NOMO-1 treated with DMSO at 0.1 percent for 48 hours (cell line): ENCODE results near the gene L3MBTL4.
A peak's percentile ranks its signal among the peaks of the same experiment; 100 is the strongest.

Experiments
- DNase-seq: peaks from one replicate; lab custom pipeline; 2025; ENCODE audit not compliant: unreplicated experiment; lab: John Stamatoyannopoulos, UW

L3MBTL4 gene

DNA sequence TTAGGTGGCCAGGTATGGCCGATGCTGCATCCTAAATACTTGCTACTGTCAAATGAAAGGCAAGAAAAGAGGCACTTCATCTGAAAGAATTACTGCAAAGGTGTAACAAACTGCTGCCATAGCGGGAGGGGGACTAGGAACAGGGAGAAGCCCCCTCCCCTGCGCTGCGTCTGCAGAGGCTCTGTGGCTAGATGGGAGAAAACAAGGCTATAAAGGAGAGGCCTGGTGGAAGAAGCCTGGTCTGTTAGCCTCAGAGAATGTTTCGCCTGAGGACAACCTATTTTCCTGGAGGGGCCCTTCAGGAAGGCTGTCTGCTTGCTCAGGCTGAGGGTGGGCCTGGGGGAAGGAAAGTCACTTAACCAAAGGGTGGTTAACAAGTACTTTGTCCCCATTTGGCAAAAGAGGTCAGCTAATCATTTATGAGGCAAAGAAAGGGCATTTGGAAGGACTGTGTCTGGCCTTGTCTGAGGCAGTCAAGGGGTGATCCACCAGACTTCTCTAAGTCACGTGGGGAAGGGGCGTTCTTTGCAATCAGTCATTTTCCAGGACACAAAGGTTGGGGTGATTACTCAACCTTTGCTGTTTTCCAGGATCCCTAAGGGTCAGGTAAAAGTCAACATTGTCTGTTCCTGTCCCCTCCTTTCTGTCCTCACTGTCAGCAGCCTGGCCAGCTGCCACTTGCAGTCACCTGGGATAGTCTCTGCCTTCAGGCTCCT, 416.4 kb downstream of the L3MBTL4 start:
- no peak for DNase-seq

DNA sequence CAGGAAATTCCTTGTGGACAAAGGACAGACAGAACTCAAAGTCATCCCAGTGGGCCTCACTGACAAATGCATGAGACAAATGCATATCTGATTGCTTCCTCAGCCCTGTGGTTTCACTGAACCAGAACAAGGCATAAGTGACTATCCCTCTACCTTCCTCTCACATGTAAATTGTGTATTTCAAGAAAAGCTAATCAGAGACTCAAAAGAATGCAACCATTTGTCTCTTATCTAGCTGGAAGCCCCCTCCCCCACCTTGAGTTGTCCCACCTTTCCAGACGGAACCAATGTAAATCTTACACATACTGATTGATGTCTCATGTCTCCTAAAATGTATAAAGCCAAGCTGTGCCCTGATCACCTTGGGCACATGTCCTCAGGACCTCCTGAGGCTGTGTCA, 417.4 kb downstream of the L3MBTL4 start:
- DNase-seq = no peak

DNA sequence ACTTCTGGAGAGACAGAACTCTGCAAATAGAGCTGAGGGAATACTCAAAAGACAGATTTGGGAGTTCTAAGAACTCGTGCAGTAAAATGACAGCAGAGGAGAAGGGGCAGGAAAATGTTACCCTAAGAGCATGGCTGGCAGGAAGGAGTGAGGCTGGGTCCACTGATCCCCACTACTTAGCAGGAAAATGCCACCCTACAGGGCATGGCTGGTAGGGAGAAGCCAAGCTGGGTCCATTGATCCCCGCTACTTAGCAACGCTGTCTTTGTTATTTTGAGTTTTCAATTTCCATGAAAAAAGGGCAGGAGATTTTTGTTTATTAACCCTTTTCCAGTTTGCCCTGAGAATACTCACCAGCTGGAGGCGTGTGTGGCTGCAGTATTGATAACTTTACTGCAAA, 419.1 kb downstream of the L3MBTL4 start:
- DNase-seq = no peak

DNA sequence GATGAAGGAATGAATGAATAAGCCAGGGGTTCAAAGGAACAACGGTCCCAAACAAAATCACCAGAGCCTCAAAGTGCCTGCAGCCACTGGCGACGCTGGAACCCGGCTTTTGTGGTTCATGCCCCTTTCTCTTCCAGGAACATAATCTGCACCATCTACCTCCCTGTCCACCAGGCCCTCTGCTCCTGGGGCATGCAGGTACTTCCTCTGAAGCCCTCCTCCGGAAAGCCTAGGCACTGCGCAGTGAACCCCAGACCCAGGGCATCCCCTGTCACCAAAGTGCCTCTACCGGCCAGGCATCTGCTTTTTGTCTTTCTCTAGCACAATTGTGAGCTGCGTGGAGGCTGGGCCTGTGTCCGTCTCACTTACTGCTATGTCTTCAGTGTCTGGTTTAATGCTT, 420.8 kb downstream of the L3MBTL4 start:
- no peak for DNase-seq

DNA sequence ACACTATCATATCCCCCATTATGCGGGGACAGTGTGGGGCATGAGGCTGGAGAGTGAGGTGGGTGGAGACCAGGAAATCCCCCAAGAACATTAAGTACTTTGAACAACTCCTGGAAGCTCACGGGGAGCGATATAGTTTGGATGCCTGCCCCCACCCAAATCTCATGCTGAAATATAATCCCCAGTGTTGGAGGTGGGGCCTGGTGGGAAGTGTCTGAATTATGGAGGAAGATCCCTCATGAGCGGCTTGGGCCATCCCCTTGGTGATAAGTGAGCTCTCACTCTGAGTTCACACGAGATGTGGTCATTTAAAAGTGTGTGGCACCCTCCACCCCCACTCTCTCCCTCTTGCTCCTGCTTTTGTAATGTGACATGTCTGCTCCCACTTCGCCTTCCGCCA, 422.3 kb downstream of the L3MBTL4 start:
- no peak for DNase-seq

DNA sequence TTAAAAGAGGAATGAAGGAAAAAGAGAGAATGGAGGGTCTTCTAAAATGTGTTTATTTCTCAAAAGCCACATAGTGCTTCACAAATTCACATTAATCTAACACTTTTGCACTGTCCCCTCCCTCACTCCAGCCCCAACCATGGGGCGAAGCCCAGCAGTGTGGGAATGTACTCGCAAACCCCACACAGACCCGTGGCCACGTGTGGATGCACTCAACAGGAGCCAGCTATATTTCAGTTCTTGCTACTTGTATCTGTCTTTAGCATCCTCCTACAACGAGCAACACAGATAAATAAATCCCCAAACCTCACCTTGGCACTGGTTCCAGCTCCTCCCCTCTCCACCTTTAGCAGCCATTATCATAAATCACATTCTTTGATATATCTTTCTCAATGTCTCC, 427.5 kb downstream of the L3MBTL4 start:
- DNase-seq = no peak

DNA sequence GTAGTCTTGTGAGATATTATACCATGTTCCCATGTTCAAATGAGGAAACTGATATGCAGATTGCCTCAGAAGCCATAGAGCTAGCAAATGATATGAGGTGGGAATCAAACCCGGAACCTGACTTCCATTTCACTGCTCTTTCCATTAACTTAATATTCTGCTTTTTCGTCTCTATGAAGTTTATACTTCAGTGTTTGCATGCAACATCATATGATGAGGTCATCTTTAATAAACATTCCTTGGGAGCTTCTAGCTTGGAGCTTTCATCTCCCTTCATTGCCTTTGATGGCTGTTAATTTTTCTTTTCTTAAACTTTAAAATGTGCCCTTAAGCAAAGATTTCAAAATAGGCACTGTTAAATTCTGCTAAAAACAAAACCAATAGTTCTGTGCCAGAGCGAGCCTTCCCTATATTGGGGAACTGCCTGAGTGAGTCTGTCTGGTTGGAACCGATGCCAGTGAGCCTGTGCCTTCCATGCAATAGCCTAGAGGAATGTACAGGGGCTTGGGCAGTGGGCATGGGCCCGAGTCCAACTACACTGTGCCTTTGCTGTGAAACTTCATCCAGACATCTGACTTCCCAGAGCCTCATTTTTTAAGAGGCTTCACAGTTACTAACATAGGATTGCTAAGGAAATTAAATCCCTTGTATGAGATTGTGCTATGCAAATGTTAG, 428.3 kb downstream of the L3MBTL4 start:
- no peak for DNase-seq

DNA sequence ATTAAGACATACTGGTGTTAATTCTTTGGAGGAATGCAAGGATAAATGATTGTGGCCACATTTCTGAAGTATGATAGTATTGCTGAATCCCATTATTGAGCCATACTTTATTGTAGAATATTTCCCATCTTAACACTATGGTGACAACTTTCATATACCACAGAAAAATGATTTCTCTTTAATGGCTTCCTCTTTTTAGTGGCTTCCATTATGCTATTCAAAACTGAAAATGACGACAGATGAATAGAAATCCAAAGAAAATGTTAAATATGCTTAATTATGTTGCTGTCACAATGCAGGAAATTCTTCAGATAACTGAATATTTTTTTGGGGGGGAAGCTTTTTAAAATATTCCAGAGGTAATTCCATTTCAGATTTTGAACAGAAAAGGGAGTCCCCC, 430.5 kb downstream of the L3MBTL4 start:
- DNase-seq = peak; percentile 75

DNA sequence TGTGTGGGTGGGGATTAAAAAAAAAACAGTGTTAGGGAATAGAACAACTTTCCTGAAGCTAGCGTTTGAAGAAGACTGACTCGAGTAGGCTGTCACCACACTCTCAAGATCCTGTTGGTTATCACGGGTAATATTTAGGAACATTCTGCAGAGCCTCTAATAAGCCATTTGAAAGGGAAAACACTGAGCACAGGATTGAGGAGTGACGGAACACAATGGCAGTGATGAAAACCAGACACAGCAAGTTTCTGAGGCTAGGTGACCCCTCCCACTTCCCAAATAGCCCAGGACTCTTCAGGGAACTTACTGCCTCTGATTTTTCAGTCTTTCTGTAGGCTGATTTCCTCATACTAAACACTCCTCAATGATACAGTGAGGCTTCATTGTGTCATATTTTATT, 431.2 kb downstream of the L3MBTL4 start:
- DNase-seq = no peak

DNA sequence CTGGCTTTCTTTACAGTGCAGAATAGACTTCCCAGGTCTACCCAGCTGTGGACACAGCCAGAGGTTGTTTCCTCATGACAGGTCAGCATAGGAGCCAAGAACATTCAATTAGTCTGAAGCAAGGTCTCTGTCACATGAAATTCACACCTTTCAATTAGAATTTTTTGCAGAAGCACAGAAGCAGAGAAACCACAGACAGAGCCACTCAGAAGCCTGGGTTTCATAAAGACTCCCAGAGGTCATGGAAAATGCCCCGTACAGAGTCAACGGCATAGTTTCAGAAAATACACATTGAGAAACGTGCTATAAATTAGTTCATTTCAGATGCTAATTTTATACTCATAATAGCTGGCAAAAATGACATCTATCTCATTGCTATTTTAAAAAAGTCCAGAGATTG, 432.4 kb downstream of the L3MBTL4 start:
- DNase-seq = no peak

DNA sequence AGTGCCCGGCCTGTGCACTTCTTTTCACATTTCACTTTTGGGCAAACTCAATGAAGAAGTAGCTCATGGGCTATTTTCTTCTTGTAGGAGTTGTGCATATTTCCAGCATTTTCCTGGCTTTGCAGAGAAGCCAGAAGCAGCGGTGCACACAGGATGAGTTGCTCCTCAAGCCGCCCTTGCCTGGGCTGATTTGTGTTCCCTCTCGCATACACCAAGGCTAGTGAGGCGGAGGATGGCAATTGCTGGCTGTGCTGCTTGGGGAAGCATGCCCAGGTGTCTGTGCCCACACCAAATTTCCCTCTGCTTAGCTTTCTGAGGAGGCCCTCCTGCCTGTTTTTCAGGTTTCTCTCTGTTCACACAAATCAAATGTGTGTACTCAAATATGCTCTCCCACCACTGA, 434.0 kb downstream of the L3MBTL4 start:
- no peak for DNase-seq

DNA sequence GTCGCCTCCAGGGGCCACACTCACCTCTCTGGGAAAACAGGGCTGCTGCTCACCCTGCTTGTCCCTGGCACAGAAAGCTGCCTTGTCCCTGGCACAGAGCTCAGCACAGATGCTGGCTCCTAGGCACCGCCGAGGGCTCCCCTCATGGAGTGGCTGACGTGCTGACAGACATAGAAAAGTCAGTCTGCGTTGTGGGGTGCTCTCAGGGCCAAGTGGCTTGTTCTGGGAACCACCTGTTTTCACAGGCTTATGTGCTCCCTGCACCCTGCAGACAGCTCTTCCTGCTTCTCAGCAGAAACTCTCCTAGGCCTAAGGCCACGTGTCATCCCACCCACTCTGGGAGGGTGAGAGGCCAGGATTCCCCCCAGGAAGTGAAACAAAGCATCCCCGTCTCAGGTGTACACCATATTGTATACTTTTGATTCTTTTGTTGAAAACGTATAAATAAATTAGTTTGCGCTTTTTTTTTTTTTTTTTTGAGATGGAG, 434.7 kb downstream of the L3MBTL4 start:
- DNase-seq = no peak

DNA sequence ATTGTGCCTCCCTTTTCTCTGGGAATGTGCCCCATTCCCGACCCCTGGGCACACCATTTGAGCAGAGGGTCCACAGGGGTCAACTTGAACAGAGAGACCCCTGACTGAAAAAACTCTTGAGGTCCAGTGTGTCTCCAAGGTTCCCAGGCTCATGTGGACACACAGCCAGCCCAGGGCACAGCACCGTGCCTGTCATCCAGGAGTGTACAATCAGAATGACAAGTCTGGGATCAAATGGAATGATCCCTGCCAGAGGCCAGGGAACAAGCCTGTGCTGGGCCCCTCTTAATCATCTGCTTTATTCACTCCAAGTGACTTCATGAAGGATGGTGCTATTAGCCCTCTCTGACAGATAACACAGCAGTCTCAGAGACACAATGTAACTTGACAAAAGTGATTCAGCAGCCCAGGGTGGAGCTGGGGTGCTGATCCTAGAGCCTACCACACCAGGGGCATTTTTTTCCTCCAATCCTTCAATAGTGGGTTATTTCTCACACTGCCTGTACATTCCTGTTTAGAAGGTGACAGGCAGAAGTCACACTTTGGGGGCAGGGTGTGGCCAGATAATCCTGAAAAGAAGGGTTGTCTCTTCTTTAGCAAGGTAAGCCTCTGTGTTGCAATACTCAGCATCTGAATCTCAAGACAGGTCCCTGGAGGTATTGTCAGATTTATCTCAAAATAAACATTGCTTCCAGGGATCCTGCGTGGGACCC, 435.4 kb downstream of the L3MBTL4 start:
- DNase-seq = no peak

DNA sequence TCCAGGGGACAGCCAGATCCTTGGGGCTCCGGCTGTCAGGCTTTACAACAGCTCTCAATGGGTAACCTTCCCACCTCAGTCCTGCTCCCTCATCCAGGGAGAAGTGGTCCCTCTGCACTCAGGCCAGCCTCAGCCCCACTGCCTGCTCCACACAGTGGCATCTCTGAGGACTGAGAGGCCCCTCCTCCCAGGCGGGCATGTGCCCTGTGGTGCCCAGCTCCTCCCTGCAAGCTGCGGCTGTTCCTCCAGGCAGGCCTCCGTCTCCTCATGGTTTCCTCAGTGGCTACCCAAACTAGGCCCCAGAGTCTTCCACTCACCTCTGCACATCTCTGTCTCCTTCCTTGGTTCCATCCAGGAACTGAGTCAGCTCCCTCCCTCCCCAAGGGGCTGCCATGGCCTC, 437.7 kb downstream of the L3MBTL4 start:
- no peak for DNase-seq

DNA sequence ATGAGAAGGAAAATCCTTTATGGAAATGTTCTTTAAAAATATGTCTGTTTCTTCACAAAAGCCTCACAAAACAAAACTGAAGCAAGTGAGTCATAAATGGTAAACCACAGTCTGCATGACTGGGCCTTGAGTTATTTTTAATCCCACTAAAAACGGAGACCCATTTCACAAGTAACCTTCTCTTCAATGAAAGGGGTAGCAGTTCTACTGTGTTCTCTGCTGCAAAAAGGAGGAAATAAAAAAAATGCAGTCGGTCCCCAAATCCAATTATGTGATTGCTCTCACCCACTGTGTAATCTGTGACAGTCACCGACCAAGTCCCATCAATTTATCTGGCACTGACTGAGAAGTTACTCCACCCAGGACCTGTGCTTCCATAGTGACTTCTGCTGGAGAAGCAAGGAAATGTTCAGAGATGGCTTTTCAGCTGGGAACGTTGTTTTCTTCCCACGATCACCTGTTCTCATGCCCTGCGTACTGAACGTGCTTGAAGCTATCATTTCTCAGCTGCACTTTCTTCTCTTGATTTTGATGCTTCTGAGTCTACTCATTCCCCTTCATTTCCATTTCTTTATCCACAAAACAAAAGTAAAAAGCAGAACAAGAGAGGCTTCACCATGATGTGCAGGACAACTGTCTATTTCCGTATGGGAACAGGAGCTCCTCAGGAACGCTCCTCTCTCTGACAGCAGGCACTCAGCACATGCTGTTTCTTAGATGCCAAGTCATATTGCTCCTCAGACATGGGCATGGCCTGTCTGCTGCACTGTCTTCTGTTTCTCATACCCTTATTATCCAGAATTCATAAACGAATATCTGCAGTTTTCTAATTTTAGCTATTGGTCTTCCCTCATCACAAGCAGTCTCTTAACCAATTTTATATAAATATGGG, 439.4 kb downstream of the L3MBTL4 start:
- peak; percentile 93 for DNase-seq

DNA sequence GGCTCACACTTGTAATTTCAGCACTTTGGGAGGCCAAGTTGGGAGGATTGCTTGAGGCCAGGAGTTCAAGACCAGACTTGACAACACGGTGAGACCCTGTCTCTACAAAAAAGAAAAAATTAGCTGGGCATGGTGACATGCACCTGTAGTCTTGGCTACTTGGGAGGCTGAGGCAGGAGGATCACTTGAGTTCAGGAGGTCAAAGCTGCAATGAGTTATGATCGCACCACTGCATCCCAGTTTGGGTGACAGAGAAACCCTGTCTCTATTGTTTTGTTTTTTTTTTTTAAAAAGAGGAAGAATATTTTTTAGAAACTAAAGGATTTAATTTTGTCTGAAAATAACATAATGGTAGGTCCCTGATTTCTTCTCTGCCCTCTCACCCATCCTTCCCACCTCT, 440.0 kb downstream of the L3MBTL4 start:
- no peak for DNase-seq

DNA sequence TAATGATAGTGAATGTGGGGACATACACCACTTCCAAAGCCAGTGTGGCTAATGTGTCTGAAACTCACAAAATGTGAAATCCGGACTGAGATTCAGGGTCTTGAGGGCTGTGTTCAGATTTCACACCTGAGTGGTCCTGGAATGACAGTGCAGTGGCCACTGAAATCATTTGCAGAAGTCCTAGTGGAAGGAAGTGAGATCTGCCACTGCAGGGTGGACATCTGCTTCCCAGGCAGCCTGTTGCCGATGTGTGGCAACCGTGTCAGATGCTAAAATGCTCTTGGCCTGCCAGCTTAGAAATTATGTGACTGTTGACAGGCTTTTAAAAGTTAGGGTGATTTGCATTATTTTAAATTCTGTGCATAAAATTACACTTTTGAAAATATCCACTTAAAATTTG, 441.6 kb downstream of the L3MBTL4 start:
- DNase-seq = peak; percentile 50

DNA sequence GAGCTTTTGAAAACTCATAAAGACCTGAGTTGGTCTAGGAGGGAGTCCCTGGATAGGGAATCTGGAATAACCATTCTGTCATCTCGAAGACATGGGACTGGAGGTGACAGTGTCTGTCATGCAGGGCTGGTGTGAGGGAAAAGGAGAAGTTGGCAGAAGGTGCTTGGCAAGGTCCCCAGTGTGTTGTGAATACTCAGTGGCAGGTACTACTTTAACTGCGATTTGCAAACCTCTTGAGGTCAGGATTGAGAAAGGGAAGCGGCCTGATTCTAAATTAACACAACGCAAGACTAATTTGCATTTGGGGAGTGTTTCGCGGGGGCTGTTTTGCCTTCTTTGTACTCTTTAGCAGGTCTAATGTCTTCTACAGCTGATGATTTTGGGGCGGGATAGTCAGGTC, 442.4 kb downstream of the L3MBTL4 start:
- DNase-seq = peak; percentile 52

DNA sequence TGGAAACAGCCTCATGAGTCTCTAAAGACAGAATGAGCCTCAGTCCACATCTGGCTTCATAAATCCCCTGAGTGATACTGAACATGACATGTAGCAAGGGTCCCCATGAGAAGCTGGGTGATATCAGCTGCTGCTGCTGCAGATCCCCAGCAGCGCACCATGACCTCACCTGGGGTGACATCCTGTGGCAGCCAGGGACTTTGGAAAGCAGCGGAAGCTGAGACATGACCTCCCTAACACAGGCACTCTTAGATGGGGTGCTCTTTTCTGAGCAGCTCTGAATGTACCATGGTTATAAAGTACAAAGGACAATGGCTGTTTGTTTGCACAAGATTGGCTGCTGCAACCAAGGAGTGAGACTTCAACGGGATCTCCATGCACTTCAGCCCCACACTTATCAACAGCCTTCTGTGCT, 444.7 kb downstream of the L3MBTL4 start:
- no peak for DNase-seq

DNA sequence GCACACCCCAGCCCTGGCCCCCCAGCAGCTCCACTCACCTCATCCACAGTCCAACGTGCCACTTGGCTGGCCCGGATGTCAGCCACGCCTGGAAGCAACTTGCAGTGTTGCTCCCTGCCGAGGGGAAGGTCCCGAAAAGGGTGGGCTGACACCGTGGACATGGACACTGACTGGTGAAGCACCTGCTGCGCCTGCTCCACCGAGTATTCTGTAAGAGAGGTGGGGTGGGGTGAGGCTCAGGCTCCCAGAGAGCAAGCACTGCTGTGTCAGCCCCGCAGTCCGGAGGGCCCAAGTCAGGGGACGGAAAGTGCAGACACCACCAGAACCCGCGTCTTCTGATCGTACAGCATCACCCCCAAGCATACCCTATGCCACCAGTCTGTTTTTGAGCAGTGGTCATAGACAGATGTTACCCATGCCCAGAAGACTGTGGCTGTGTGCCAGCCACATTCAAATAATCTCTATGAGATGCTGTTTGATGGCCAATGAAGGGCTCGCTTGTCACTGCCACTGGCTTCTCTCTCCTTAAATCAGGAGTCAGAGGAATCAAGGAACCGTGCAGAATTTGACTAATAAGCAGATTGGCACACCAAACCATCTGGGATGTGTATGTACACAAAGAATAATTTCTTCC, 445.2 kb downstream of the L3MBTL4 start:
- DNase-seq = no peak

DNA sequence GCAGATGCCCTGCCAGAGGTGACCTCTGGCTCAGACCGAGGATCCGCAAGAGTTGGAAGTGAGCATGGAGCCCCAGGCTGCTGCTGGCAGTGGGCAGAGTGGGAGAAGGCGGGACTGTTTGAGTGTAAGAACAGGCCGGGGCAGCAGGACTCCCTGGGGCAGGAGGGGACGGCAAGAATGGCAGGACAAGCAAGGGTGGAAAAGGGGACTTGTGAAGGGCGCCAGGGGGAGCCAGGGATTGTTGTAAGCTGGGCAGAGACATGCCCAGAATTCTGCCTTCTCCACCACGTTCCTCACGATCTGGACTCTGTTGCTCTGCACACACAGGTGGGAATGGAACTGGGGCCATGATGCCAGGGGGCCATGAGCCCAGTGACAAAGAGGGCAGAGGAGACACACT, 447.0 kb downstream of the L3MBTL4 start:
- DNase-seq = no peak
